ENCODE measurements around the gene MRGPRG. TPM values are rescaled to one million over a fixed set of nuclear protein-coding genes. Genes with fewer than 3 reads are reported as not detected.

MRGPRG gene
- total RNA-seq, 1 experiment from 2014 or later = not detected

- TF ChIP-seq MAX (CRISPR knock-in tag; IDR thresholded peaks at IDR 0.05) = no peak
- TF ChIP-seq ATF3 (CRISPR knock-in tag; conservative IDR thresholded peaks at IDR 0.05) = no peak
Observed at GRCh38 chr11:3196161-3197043, 22.2 kb downstream of the MRGPRG start (continued).

GRCh38 chr11:3195251-3196160, 23.1 kb downstream of the MRGPRG start:
- ATAC-seq = no peak; the same call in 1 of the 2 replicates
- Mint-ChIP-seq H3K4me1 (peaks cover 13% of the 10 kb centered on the region), H3K4me3 (no peak overlapping the region), H3K27me3 (ENCODE audit: low read depth) (peaks cover 2% of the 10 kb centered on the region; the same call in 1 of the 2 replicates), H3K36me3 (peaks cover 4% of the 10 kb centered on the region; the same call in 1 of the 2 replicates), H3K9me3 (peaks cover 4% of the 10 kb centered on the region), H3K27ac (no peak overlapping the region)
- POLR2A ChIA-PET = no interaction called here
- CTCF ChIA-PET = interaction anchor here (0.7 to 2.0 kb wide), 18 partner anchors 8 to 104 kb away, joined by 3 to 12 read pairs (median 4); partner anchors contain the start of gene OSBPL5
- DNase-seq (ENCODE audit: low spot score) = no peak
- TF ChIP-seq ATF3 (CRISPR knock-in tag; conservative IDR thresholded peaks at IDR 0.05) = no peak
- TF ChIP-seq HMGXB4 (CRISPR knock-in tag; IDR thresholded peaks at IDR 0.05) = 0 out of 2 replicates have a peak, but pooled peaks have one; percentile 34

- CTCF ChIA-PET = interaction anchor here (1.0 to 2.0 kb wide), 4 partner anchors 30 to 84 kb away, joined by 3 to 11 read pairs (median 6); no protein-coding TSS in a partner anchor
- Mint-ChIP-seq H3K36me3 (peaks cover 4% of the 10 kb centered on the region; the same call in 1 of the 2 replicates), H3K4me1 (peaks cover 25% of the 10 kb centered on the region), H3K27ac (no peak overlapping the region), H3K9me3 (peaks cover 4% of the 10 kb centered on the region), H3K27me3 (ENCODE audit: low read depth) (peaks cover 6% of the 10 kb centered on the region; the same call in 1 of the 2 replicates), H3K4me3 (no peak overlapping the region)
- DNase-seq (ENCODE audit: low spot score) (no peak), ATAC-seq (no peak)
- POLR2A ChIA-PET = no interaction called here
- TF ChIP-seq JUN (CRISPR knock-in tag; IDR thresholded peaks at IDR 0.05) = no peak
- no peak for TF ChIP-seq EMX1 (CRISPR knock-in tag; IDR thresholded peaks at IDR 0.05)
- no peak for TF ChIP-seq ATF1 (CRISPR knock-in tag; IDR thresholded peaks at IDR 0.05)
- no peak for TF ChIP-seq ZNF232 (CRISPR knock-in tag; IDR thresholded peaks at IDR 0.05)
- TF ChIP-seq ATF6 (CRISPR knock-in tag; IDR thresholded peaks at IDR 0.05) = no peak
- no peak for TF ChIP-seq KAT7 (CRISPR knock-in tag; IDR thresholded peaks at IDR 0.05; ENCODE audit: borderline replicate concordance)
- TF ChIP-seq PRRX2 (CRISPR knock-in tag; IDR thresholded peaks at IDR 0.05) = no peak
- no peak for TF ChIP-seq USF2 (CRISPR knock-in tag; IDR thresholded peaks at IDR 0.05)
- no peak for TF ChIP-seq ELF4 (CRISPR knock-in tag; IDR thresholded peaks at IDR 0.05; ENCODE audit: low read depth)
- no peak for TF ChIP-seq SMAD4 (CRISPR knock-in tag; IDR thresholded peaks at IDR 0.05)
- no peak for TF ChIP-seq ZSCAN18 (CRISPR knock-in tag; IDR thresholded peaks at IDR 0.05)
- no peak for TF ChIP-seq ZNF138 (CRISPR knock-in tag; conservative IDR thresholded peaks at IDR 0.05)
- no peak for TF ChIP-seq ZNF423 (CRISPR knock-in tag; IDR thresholded peaks at IDR 0.05)
Observed at GRCh38 chr11:3194016-3194816, 24.4 kb downstream of the MRGPRG start.
